Cardiac septum (tissue), 1 donor: Measurements from ENCODE around the gene CEP57L1. TPM values are rescaled to one million over a fixed set of nuclear protein-coding genes. Genes with fewer than 3 reads are reported as not detected.
"Not testable (repeated sequence)": the region's sequence is repeated elsewhere in the genome, so short reads cannot be mapped to it uniquely, and the experiment has no call there.

Experiments
- DNase-seq: peaks from one replicate; pipeline ENCODE4 v3.0.0-alpha.2; 2020; ENCODE audit warnings: low spot score
- intact Hi-C: fragments of 100-400 bp; cut with DNase I; formaldehyde crosslinking; loops from one replicate; pipeline ENCODE4 v1.14.0; 2022
- total RNA-seq: library from RNA; stranded (reverse); fragmentation: NEBNext Ultra II Directional; extraction: Animal tissue kit (Norgen Biotek cat#: 25700); gene quantifications from one replicate; pipeline ENCODE4 v1.2.1, GENCODE V29; 2021
- donor health status: DM: no; HTN: no; CAD: no.

The CEP57L1 gene
- total RNA-seq, 1 donor from 2014 or later: 7.9 TPM

GRCh38 chr6:109148716-109149115 lies 53.4 kb downstream of the CEP57L1 start:
- intact Hi-C loops: not testable (repeated sequence)

GRCh38 chr6:109153752-109154151 lies 58.4 kb downstream of the CEP57L1 start:
- intact Hi-C loops: no loop called here

More at GRCh38 chr6:109148716-109149115, 53.4 kb downstream of the CEP57L1 start:
- not testable (repeated sequence) for DNase-seq

GRCh38 chr6:109164331-109164730 lies 69.0 kb downstream of the CEP57L1 start:
- intact Hi-C loops: no loop called here
- no peak for DNase-seq

More at GRCh38 chr6:109153752-109154151, 58.4 kb downstream of the CEP57L1 start:
- no peak for DNase-seq

GRCh38 chr6:109165392-109165974 lies 70.2 kb downstream of the CEP57L1 start:
- no peak for DNase-seq
- intact Hi-C loops: no loop called here

- no peak for DNase-seq
- intact Hi-C loops: no loop called here
These were observed 71.4 kb downstream of the CEP57L1 start for GRCh38 chr6:109166673-109167072.

GRCh38 chr6:109167562-109167961 lies 72.3 kb downstream of the CEP57L1 start:
- intact Hi-C loops: no loop called here
- DNase-seq: no peak

GRCh38 chr6:109170333-109170732 lies 75.0 kb downstream of the CEP57L1 start:
- no peak for DNase-seq
- intact Hi-C loops: no loop called here

GRCh38 chr6:109172101-109172746 lies 76.9 kb downstream of the CEP57L1 start:
- intact Hi-C loops: no loop called here
- no peak for DNase-seq

- no peak for DNase-seq
- intact Hi-C loops: no loop called here
These were observed 79.6 kb downstream of the CEP57L1 start for GRCh38 chr6:109174916-109175315.

- no peak for DNase-seq
- intact Hi-C loops: no loop called here
These were observed 83.6 kb downstream of the CEP57L1 start for GRCh38 chr6:109178921-109179320.

GRCh38 chr6:109179507-109179906 lies 84.2 kb downstream of the CEP57L1 start:
- intact Hi-C loops: no loop called here
- DNase-seq: no peak

GRCh38 chr6:109182578-109182977 lies 87.3 kb downstream of the CEP57L1 start:
- intact Hi-C loops: no loop called here
- DNase-seq: no peak

- intact Hi-C loops: no loop called here
- DNase-seq: no peak
These were observed 87.9 kb downstream of the CEP57L1 start for GRCh38 chr6:109183109-109183650.

- intact Hi-C loops: no loop called here
These were observed 89.3 kb downstream of the CEP57L1 start for GRCh38 chr6:109184638-109185037.

GRCh38 chr6:109186012-109186411 lies 90.7 kb downstream of the CEP57L1 start:
- DNase-seq: no peak
- intact Hi-C loops: loop anchor here (2.0 kb wide), 1 partner anchor 197 kb away; the partner anchor contains the start of gene CD164

More at GRCh38 chr6:109184638-109185037, 89.3 kb downstream of the CEP57L1 start:
- DNase-seq: no peak

- intact Hi-C loops: loop anchor here (2.0 kb wide), 1 partner anchor 195 kb away; the partner anchor contains the start of gene CD164
- DNase-seq: no peak
These were observed 92.2 kb downstream of the CEP57L1 start for GRCh38 chr6:109187399-109188114.

- intact Hi-C loops: no loop called here
- no peak for DNase-seq
These were observed 92.8 kb downstream of the CEP57L1 start for GRCh38 chr6:109188115-109188411.

GRCh38 chr6:109191368-109191767 lies 96.1 kb downstream of the CEP57L1 start:
- intact Hi-C loops, DNase-seq: not testable (repeated sequence)

- DNase-seq: no peak
- intact Hi-C loops: no loop called here
These were observed 97.6 kb downstream of the CEP57L1 start for GRCh38 chr6:109192865-109193264.

- DNase-seq: no peak
- intact Hi-C loops: no loop called here
These were observed 99.6 kb downstream of the CEP57L1 start for GRCh38 chr6:109194880-109195279.
